ENCODE measurements around the gene ANXA7.

The ANXA7 gene

DNA sequence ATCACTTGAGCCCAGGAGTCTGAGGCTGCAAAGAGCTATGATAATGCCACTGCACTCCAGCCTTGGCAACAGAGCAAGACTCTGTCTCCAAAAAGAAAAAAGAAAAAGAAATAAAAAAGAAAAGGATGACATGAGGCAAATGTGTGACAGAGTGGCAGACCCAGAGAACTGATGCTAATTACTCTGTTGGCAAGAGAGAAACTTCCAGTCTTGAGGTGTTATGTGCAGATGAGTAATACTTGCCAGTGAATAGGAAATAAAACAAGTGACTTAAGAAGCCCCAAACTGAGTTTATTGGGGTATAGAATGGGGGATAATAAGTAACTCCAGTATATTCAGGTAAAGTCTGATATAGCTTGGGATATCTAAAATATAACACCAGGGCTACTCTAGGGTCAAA, 9.5 kb upstream of the ANXA7 start:
- TF ChIP-seq, protein P1, sequence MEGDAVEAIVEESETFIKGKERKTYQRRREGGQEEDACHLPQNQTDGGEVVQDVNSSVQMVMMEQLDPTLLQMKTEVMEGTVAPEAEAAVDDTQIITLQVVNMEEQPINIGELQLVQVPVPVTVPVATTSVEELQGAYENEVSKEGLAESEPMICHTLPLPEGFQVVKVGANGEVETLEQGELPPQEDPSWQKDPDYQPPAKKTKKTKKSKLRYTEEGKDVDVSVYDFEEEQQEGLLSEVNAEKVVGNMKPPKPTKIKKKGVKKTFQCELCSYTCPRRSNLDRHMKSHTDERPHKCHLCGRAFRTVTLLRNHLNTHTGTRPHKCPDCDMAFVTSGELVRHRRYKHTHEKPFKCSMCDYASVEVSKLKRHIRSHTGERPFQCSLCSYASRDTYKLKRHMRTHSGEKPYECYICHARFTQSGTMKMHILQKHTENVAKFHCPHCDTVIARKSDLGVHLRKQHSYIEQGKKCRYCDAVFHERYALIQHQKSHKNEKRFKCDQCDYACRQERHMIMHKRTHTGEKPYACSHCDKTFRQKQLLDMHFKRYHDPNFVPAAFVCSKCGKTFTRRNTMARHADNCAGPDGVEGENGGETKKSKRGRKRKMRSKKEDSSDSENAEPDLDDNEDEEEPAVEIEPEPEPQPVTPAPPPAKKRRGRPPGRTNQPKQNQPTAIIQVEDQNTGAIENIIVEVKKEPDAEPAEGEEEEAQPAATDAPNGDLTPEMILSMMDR (IDR thresholded peaks at IDR 0.05) = no peak

DNA sequence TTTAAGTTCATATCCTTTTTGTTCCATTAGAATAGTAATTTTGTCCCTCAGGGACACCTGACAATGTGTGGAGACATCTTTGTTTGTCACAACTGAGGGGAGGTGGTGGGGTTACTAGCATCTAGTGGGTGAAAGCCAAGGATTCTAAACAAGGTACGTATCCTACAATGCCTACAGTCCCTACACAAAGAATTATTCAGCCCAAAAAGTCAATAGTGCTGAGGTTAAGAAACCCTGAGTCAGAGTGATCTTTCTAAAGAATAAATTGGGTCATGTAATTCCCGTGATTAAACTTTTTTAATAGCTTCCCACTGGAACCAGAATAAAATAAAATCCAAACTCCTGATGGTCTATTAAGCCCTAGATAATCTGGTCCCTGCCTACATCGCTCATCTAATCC, 2.7 kb upstream of the ANXA7 start:
- TF ChIP-seq, protein P1 (IDR thresholded peaks at IDR 0.05) = no peak

DNA sequence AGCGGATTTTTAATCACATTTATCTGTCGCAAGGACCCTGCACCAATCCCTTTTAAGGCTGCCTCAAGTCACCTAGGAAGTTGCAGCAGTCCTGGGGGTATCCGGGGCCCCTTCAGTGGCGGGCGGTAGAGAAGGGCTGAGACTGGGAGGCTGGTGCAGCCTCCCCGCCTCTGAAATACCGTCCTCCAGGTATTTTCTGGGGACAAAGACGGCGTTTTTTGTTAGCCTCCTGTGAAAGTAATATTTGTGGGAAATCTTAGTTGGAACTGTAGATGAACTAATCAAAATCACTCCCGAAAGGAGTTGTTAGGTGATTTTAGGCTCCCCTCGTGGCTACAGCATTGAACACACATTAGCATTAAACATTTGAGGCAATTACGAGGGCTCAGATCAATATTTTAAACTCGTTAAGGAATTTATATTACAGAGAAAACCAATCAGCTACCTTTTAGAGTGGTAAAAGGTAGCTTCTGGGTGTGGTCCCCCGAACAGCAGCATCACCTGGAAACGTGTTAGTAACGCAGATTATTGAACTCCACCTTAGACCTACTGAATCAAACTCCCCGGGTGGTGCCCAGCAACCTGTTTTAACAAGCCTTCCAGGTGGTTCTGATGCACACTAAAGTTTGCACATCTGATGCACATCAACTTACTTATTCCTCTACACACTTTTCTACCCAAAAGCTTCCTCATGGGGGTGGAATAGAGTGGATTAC, 530 bp upstream of the ANXA7 start:
- TF ChIP-seq, protein P1 (IDR thresholded peaks at IDR 0.05) = no peak

DNA sequence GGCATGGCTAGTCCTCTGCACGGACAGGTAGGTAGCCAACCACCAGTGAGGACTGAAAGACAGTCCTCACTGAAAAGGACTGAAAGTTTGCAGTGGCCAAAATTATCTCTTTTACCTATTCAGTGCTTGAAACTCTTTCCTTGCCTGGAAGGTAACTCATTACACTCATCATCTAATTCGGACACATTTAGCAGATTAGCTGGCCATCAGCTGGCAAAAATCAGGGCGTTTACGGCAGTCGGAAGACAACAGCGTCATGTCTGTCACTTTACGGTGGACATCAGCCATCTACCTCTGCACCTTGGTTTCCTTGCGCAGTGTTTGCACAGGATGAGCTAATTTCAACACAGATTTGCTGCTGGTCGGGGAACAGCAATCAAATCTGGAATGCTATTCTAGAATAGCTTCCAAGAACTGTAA, 740 bp downstream of the ANXA7 start:
- TF ChIP-seq, protein P1 (IDR thresholded peaks at IDR 0.05) = no peak

DNA sequence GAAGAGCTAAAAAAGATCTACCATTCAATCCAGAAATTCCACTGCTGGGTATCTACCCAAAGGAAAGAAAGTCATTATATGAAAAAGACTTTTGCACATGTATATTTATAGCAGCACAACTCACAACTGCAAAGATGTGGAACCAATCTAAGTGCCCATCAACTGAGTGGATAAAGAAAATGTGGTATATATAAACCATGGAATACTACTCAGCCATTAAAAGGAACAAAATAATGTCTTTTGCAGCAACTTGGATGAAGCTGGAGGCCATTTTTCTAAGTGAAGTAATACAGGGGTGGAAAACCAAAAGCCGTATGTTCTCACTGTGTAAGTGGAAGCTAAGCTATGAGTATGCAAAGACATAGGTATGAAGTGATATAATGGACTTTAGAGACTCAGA, 3.0 kb downstream of the ANXA7 start:
- TF ChIP-seq, protein P1 (IDR thresholded peaks at IDR 0.05) = no peak

DNA sequence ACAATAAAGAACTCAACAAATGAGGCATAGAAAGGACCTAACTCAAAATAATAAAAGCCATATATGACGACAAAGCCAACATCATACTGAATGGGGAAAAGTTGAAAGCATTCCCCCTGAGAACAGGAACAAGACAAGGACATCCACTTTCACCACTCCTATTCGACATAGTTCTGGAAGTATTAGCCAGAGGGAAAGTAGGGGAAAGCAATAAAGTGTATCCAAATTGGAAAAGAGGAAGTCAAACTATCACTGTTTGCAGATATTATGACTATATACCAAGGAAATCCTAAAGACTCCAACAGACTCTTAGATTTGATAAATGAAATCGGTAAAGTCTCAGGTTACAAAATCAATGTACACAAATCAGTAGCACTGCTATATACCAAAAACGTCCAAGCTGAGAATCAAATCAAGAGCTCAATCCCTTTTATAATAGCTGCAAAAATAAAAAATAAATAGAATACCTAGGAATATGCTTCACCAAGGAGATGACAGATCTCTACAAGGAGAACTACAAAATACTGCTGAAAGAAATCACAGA, 4.8 kb downstream of the ANXA7 start:
- TF ChIP-seq, protein P1 (IDR thresholded peaks at IDR 0.05) = no peak

DNA sequence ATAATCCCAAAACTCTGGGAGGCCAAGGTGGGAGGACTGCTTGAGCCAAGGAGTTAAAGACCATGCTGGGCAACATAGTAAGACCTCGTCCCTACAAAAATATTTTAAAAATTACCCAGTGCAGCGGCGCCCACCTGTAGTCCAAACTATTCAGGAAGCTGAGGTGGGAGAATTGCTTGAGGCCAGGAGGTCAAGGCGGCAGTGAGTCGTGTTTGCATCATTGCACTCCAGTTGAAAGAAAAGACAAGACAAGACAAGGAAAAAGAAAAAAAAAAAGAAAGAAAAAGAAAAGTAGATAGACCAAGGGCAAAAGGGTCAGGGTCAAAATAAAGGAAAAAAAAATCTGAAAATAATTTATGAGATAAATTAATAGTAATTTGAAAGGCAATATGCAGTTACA, 5.8 kb downstream of the ANXA7 start:
- TF ChIP-seq, protein P1 (IDR thresholded peaks at IDR 0.05) = no peak
